AG04449 (cell line): Measurements from ENCODE around the gene ERCC4.

Experiments used
- CTCF ChIA-PET: fragments of 350-600 bp; formaldehyde crosslinking; extraction: SDS; loops from one replicate; lab custom pipeline; 2021; ENCODE audit warnings: antibody characterized with exemption; lab: Yijun Ruan, JAX
- POLR2A ChIA-PET: fragments of 400-600, 350-600 bp; formaldehyde crosslinking; extraction: SDS; loops from one replicate; lab custom pipeline; 2020; ENCODE audit warnings: antibody characterized with exemption, inconsistent platforms; lab: Yijun Ruan, JAX
- DNase-seq: peaks from one replicate; pipeline ENCODE4 v3.0.0-alpha.2; 2010; ENCODE audit warnings: low read depth, low spot score
- H3K4me3 ChIP-seq: 2 replicates; pipeline ENCODE4 v1.5.1; 2011; ENCODE audit warnings: low read depth, mild to moderate bottlenecking, control low read depth, low read length
- CTCF ChIP-seq: IDR thresholded peaks from one replicate; pipeline ENCODE4 v1.5.1; 2011; ENCODE audit warnings: mild to moderate bottlenecking, moderate library complexity, low read length, control low read depth, inconsistent platforms; ENCODE audit not compliant: insufficient read depth; ENCODE audit errors: missing control alignments

Gene ERCC4

GRCh38 chr16:13977177-13977576 is 57.2 kb downstream of the ERCC4 start:
- CTCF ChIA-PET: no interaction called here
- POLR2A ChIA-PET: no interaction called here

GRCh38 chr16:13982451-13982850 is 62.5 kb downstream of the ERCC4 start:
- ChIA-PET POLR2A (no interaction called here), CTCF (no interaction called here)
- no peak for DNase-seq
- no peak for TF ChIP-seq CTCF
- no peak overlapping the region for H3K4me3 ChIP-seq

More at GRCh38 chr16:13977177-13977576, 57.2 kb downstream of the ERCC4 start:
- no peak overlapping the region for H3K4me3 ChIP-seq
- DNase-seq: no peak
- no peak for TF ChIP-seq CTCF

DNA sequence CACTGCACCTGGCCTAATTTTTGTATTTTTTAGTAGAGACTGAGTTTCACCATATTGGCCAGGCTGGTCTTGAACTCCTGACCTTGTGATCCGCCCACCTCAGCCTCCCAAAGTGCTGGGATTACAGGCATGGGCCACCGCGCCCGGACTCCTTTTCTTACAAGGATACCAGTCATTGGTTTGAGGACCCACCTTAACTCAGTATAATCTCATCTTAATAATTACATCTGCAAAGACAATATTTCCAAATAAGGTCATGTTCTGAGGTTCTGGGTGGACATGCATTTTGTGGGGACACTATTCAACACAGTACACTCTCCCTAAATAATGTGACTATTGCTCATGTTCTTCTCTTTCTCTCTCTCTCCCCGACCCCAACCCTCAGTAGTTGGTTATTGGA is 63.7 kb downstream of the ERCC4 start:
- TF ChIP-seq CTCF: no peak
- POLR2A ChIA-PET: no interaction called here
- H3K4me3 ChIP-seq: no peak overlapping the region
- DNase-seq: no peak
- CTCF ChIA-PET: no interaction called here

DNA sequence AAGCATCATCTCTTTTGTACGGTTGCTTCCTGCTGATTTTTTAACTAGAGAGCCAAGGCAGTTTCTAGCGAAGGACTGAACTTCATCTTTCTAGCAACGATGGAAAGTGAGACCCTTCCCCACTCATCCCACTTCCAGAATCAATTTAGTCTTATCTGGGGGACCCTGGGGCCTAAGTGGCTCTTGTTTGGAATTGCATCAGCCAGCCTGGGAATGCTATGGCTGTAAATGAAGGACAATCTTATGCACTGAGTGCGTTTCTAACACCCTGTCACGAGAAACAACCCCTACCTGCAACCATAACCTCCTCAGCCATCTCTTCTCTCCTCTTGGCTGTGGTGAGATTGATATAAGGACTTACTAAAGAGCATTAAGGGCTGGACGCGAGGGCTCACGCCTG is 64.8 kb downstream of the ERCC4 start:
- CTCF ChIA-PET: interaction anchor here (2.8 kb wide), 1 partner anchor 24 kb away, joined by 6 read pairs; no protein-coding TSS in a partner anchor
- H3K4me3 ChIP-seq: no peak overlapping the region
- no peak for DNase-seq
- POLR2A ChIA-PET: no interaction called here
- TF ChIP-seq CTCF: no peak

GRCh38 chr16:13988038-13988437 is 68.1 kb downstream of the ERCC4 start:
- POLR2A ChIA-PET: no interaction called here
- CTCF ChIA-PET: no interaction called here

DNA sequence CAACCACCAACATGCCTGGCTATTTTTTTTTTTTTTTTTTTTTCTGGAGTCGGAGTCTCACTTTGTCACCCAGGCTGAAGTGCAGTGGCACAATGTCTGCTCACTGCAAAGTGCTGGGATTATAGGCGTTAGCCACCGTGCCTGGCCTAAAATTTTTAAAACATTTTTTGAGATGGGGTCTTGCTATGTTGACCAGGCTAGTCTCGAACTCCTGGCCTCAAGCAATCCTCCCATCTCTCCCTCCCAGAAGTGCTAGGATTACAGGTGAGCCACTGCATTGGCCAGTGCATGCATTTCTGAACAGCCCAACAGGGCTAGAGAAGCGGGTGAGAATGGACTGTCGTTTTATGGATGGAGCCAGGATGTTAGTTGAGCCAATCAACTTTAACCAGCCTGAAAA is 72.4 kb downstream of the ERCC4 start:
- no peak for DNase-seq
- CTCF ChIA-PET: no interaction called here
- POLR2A ChIA-PET: no interaction called here

More at GRCh38 chr16:13988038-13988437, 68.1 kb downstream of the ERCC4 start:
- DNase-seq: no peak
- TF ChIP-seq CTCF: no peak
- H3K4me3 ChIP-seq: no peak overlapping the region

More for the DNA sequence above, 72.4 kb downstream of the ERCC4 start:
- TF ChIP-seq CTCF: no peak
- no peak overlapping the region for H3K4me3 ChIP-seq
